H1 (cell line): ENCODE measurements around the gene CENPM. TPM values are rescaled to one million over a fixed set of nuclear protein-coding genes. Genes with fewer than 3 reads are reported as not detected.
A peak's percentile ranks its signal among the peaks of the same experiment; 100 is the strongest.

Source experiments
- CTCF ChIA-PET: fragments of 300-600 bp; sonication (Branson Sonifier 250); formaldehyde crosslinking; loops from one replicate; lab custom pipeline; 2021; ENCODE audit not compliant: partially characterized antibody; lab: Charles Lee
- POLR2A ChIA-PET: fragments of 300-600 bp; sonication (Branson Sonifier 250); formaldehyde crosslinking; loops from one replicate; lab custom pipeline; 2021; ENCODE audit warnings: inconsistent platforms; ENCODE audit not compliant: partially characterized antibody; lab: Charles Lee
- DNase-seq, 2 experiments: peaks; one replicate each; pipeline versions ENCODE4 v3.0.0 to v3.0.0-alpha.2; 2010 to 2022; ENCODE audit warnings: low spot score in 2 of 2, low read depth in 1 of 2, mixed read lengths in 1 of 2
- FAIRE-seq: peaks from 2 replicates; lab custom pipeline; 2011; peaks lifted over from hg19 to GRCh38; lab: Jason Lieb, UNC
- H2AFZ ChIP-seq: 2 replicates; pipeline ENCODE4 v1.8.1; 2012; ENCODE audit warnings: low read length, inconsistent platforms
- H2AK5ac ChIP-seq: 2 replicates; pipeline ENCODE4 v1.6.1; 2013; ENCODE audit warnings: low read depth, low read length
- H2BK120ac ChIP-seq: replicated peaks from 2 replicates; pipeline ENCODE3; 2013; ENCODE audit warnings: low read depth, low read length, inconsistent platforms
- H2BK12ac ChIP-seq: 2 replicates; pipeline ENCODE4 v1.6.1; 2013; ENCODE audit warnings: low read depth, low read length
- H2BK15ac ChIP-seq: 2 replicates; pipeline ENCODE4 v1.6.1; 2013; ENCODE audit warnings: low read length
- H2BK20ac ChIP-seq: 2 replicates; pipeline ENCODE4 v1.6.1; 2013; ENCODE audit warnings: low read length
- H2BK5ac ChIP-seq: 2 replicates; pipeline ENCODE4 v1.6.1; 2013; ENCODE audit warnings: low read depth, low read length
- H3K14ac ChIP-seq: 2 replicates; pipeline ENCODE4 v1.6.1; 2013; ENCODE audit warnings: inconsistent platforms; ENCODE audit not compliant: insufficient read length
- H3K18ac ChIP-seq: 2 replicates; pipeline ENCODE4 v1.6.1; 2013; ENCODE audit warnings: low read length; ENCODE audit errors: extremely low read depth
- H3K23ac ChIP-seq: 2 replicates; pipeline ENCODE4 v1.6.1; 2013; ENCODE audit warnings: inconsistent platforms; ENCODE audit not compliant: insufficient read length
- H3K23me2 ChIP-seq: 2 replicates; pipeline ENCODE4 v1.6.1; 2013; ENCODE audit warnings: low read depth, low read length
- H3K27ac ChIP-seq: 2 replicates; pipeline ENCODE4 v1.6.1; 2011; ENCODE audit warnings: low read depth, low read length, inconsistent platforms
- H3K27me3 ChIP-seq, 4 experiments: replicated peaks in 1 of 4; 1 replicate in 1 of 4; 2 replicates in 3 of 4; pipeline versions ENCODE4 v1.6.1 to v1.8.1; 2011 to 2013; ENCODE audit warnings: low read length in 3 of 4, mild to moderate bottlenecking in 3 of 4, inconsistent platforms in 2 of 4, mixed read lengths in 2 of 4, moderate library complexity in 1 of 4; ENCODE audit not compliant: control insufficient read depth in 3 of 4, insufficient read depth in 3 of 4; ENCODE audit errors: extremely low read depth in 1 of 4
- H3K36me3 ChIP-seq, 4 experiments: 2 replicates each; pipeline versions ENCODE4 v1.6.1 to v1.8.1; 2011 to 2013; ENCODE audit warnings: mild to moderate bottlenecking in 4 of 4, low read length in 3 of 4, moderate library complexity in 2 of 4, control low read depth in 1 of 4, inconsistent platforms in 1 of 4; ENCODE audit not compliant: insufficient read depth in 4 of 4, control insufficient read depth in 2 of 4
- H3K4ac ChIP-seq: replicated peaks from 2 replicates; pipeline ENCODE3; 2013; ENCODE audit warnings: low read length, low read depth, mixed read lengths, inconsistent platforms; ENCODE audit not compliant: insufficient read length
- H3K4me1 ChIP-seq, 4 experiments: replicated peaks in 1 of 4; 1 replicate in 1 of 4; 2 replicates in 3 of 4; pipeline versions ENCODE4 v1.6.1 to v1.8.1; 2011 to 2013; ENCODE audit warnings: low read length in 3 of 4, inconsistent platforms in 2 of 4, mixed read lengths in 1 of 4; ENCODE audit not compliant: insufficient read depth in 4 of 4, control insufficient read depth in 3 of 4
- H3K4me2 ChIP-seq, 2 experiments: 2 replicates each; pipeline versions ENCODE4 v1.6.1 to v1.8.1; 2011 to 2013; ENCODE audit warnings: low read depth in 2 of 2, low read length in 2 of 2, control low read depth in 1 of 2, inconsistent platforms in 1 of 2, mild to moderate bottlenecking in 1 of 2; ENCODE audit not compliant: insufficient read depth in 1 of 2
- H3K4me3 ChIP-seq, 4 experiments: fragments of 200-600, 300-600 bp in 1 of 4; sonication (generic), shearing (Covaris generic), sonication (Bioruptor Twin) in 1 of 4; 2 replicates each; pipeline versions ENCODE4 v1.5.1 to v1.8.1; 2011 to 2016; ENCODE audit warnings: low read length in 4 of 4, low read depth in 3 of 4, control low read depth in 2 of 4, inconsistent platforms in 2 of 4, mild to moderate bottlenecking in 2 of 4, mixed read lengths in 1 of 4, moderate library complexity in 1 of 4; ENCODE audit not compliant: insufficient read depth in 2 of 4; ENCODE audit errors: extremely low read depth in 1 of 4
- H3K56ac ChIP-seq: replicated peaks from 2 replicates; pipeline ENCODE3; 2013; ENCODE audit warnings: low read depth, mild to moderate bottlenecking, mixed read lengths, low read length, inconsistent platforms; ENCODE audit not compliant: insufficient read length
- H3K79me1 ChIP-seq: 2 replicates; pipeline ENCODE4 v1.6.1; 2013; ENCODE audit warnings: low read depth, low read length, control low read depth
- H3K79me2 ChIP-seq, 2 experiments: 2 replicates each; pipeline versions ENCODE4 v1.6.1 to v1.8.1; 2012 to 2013; ENCODE audit warnings: low read length in 2 of 2, mild to moderate bottlenecking in 2 of 2, inconsistent platforms in 1 of 2; ENCODE audit not compliant: insufficient read depth in 2 of 2, control insufficient read depth in 1 of 2
- H3K9ac ChIP-seq, 4 experiments: replicated peaks in 1 of 4; 1 replicate in 1 of 4; 2 replicates in 3 of 4; pipeline versions ENCODE4 v1.6.1 to v1.8.1; 2011 to 2013; ENCODE audit warnings: low read depth in 3 of 4, low read length in 3 of 4, control low read depth in 2 of 4, mild to moderate bottlenecking in 2 of 4, moderate library complexity in 2 of 4, inconsistent platforms in 1 of 4; ENCODE audit errors: extremely low read depth in 1 of 4
- H3K9me3 ChIP-seq, 2 experiments: 2 replicates each; pipeline versions ENCODE4 v1.6.1 to v1.8.1; 2012 to 2013; ENCODE audit warnings: mild to moderate bottlenecking in 2 of 2, moderate library complexity in 2 of 2, control low read depth in 1 of 2, inconsistent platforms in 1 of 2, low read depth in 1 of 2, low read length in 1 of 2, mixed read lengths in 1 of 2; ENCODE audit not compliant: insufficient read depth in 2 of 2
- H4K20me1 ChIP-seq, 2 experiments: replicated peaks in 1 of 2; 2 replicates each; pipeline versions ENCODE3 to v1.8.1; 2011 to 2013; ENCODE audit warnings: inconsistent platforms in 2 of 2, low read length in 2 of 2, mild to moderate bottlenecking in 1 of 2; ENCODE audit not compliant: insufficient read depth in 2 of 2, control insufficient read depth in 1 of 2
- H4K5ac ChIP-seq: 2 replicates; pipeline ENCODE4 v1.6.1; 2013; ENCODE audit warnings: low read length, low read depth, mixed read lengths, inconsistent platforms; ENCODE audit not compliant: insufficient read length
- H4K8ac ChIP-seq: 2 replicates; pipeline ENCODE4 v1.8.0; 2013; ENCODE audit warnings: mild to moderate bottlenecking, moderate library complexity, low read length, inconsistent platforms; ENCODE audit not compliant: insufficient read depth; ENCODE audit errors: extremely low read depth
- H4K91ac ChIP-seq: replicated peaks from 2 replicates; pipeline ENCODE3; 2013; ENCODE audit warnings: low read length, mixed read lengths, inconsistent platforms; ENCODE audit not compliant: insufficient read length
- KDM4A ChIP-seq: IDR thresholded peaks from one replicate; pipeline ENCODE4 v1.7.1; 2012; ENCODE audit warnings: low read depth, mild to moderate bottlenecking, moderate library complexity, low read length, inconsistent platforms; ENCODE audit not compliant: severe bottlenecking
- ZNF274 ChIP-seq: IDR thresholded peaks from 2 replicates; pipeline ENCODE4 v1.7.0; 2012; ENCODE audit warnings: low read length, borderline replicate concordance; ENCODE audit errors: extremely low read depth
- WGBS, 2 experiments: shearing (Covaris generic) in 1 of 2; methylation state at CpG; one replicate each; pipeline versions ENCODE4 v1.1.6 to v1.1.7; 2013 to 2015; ENCODE audit warnings: low lambda C conversion rate in 2 of 2, mixed read lengths in 2 of 2, inconsistent platforms in 1 of 2, low coverage in 1 of 2, missing lambda C conversion rate in 1 of 2; ENCODE audit not compliant: insufficient replicate concordance in 2 of 2, insufficient coverage in 1 of 2, insufficient read length in 1 of 2; ENCODE audit errors: extremely low coverage in 1 of 2, missing lambda C conversion rate in 1 of 2; 5-methylcytosine and 5-hydroxymethylcytosine counted together
- polyA plus RNA-seq, 7 experiments: library from polyadenylated mRNA; depleted of rRNA in 3 of 7; stranded (reverse) in 5 of 7; unstranded in 2 of 7; fragments of >200 nt in 5 of 7; fragments of 200-250 nt in 2 of 7; gene quantifications; 1 replicate in 5 of 7; 2 replicates in 1 of 7; 4 replicates in 1 of 7; pipeline versions ENCODE4 v1.2.1 to v1.2.3, GENCODE V29; 2011 to 2013; ENCODE audit warnings: missing spikeins in 2 of 7, mixed read lengths in 2 of 7
- total RNA-seq: library from RNA; stranded (reverse); fragmentation: NEBNext Ultra II Directional; extraction: Animal tissue kit (Norgen Biotek cat#: 25700); gene quantifications from 2 replicates; pipeline ENCODE4 v1.2.1, GENCODE V29; 2021

The CENPM gene
- total and polyA plus RNA-seq, 2 of the 8 experiments (the other 6 are each of a cell fraction or from before 2014, with no cell fraction given) = 32.0 to 80.4 TPM

GRCh38 chr22:41920271-41920976, 26.5 kb downstream of the CENPM start:
- no peak for FAIRE-seq

More at GRCh38 chr22:41920271-41920976, 26.5 kb downstream of the CENPM start:
- H3K56ac ChIP-seq = no peak overlapping the region
- no peak overlapping the region for H2BK12ac ChIP-seq
- WGBS, 2 experiments = 47% methylated on average over 17 of the region's 21 CpGs; no CpG with 5 or more reads in 1 of the 2 experiments
- peaks cover 0 to 16% (median 10%) of the 10 kb centered on the region in 4 experiments; a peak in 6 of 7 replicates for H3K4me1 ChIP-seq
- no peak overlapping the region for H2BK20ac ChIP-seq
- peak overlapping the region; percentile 22 to 67 (median 34); a peak in 7 of 8 replicates for H3K4me3 ChIP-seq
- no peaks in the 10 kb centered on the region for H3K9me3 ChIP-seq
- no peak overlapping the region; the same call in 1 of the 2 replicates for H4K8ac ChIP-seq
- H3K18ac ChIP-seq = peak overlapping the region; percentile 71; the same call in 1 of the 2 replicates
- H3K23ac ChIP-seq = no peak overlapping the region
- no peaks in the 10 kb centered on the region for H3K36me3 ChIP-seq
- H3K27me3 ChIP-seq = peaks cover 30 to 81% (median 70%) of the 10 kb centered on the region in 4 experiments
- CTCF ChIA-PET = interaction anchor here (1.2 kb wide), 1 partner anchor 20 kb away, joined by 3 read pairs; no protein-coding TSS in a partner anchor
- no peak overlapping the region for H4K91ac ChIP-seq
- H2BK15ac ChIP-seq = no peak overlapping the region
- H3K4me2 ChIP-seq = peak overlapping the region; percentile 69 to 86
- peak overlapping the region; percentile 26 for H4K5ac ChIP-seq
- POLR2A ChIA-PET = interaction anchor here (1.0 to 3.4 kb wide), 7 partner anchors 9 to 120 kb away, joined by 3 to 19 read pairs (median 10); partner anchors contain the start of genes CCDC134 and CENPM
- no peak for DNase-seq
- peaks cover 0 to 12% of the 10 kb centered on the region in 2 experiments for H4K20me1 ChIP-seq
- no peaks in the 10 kb centered on the region for H3K79me2 ChIP-seq
- no peak overlapping the region for H3K27ac ChIP-seq
- H2BK120ac ChIP-seq = no peak overlapping the region
- peak overlapping the region; percentile 28; the same call in 1 of the 2 replicates for H2AFZ ChIP-seq
- no peak overlapping the region for H3K9ac ChIP-seq
- no peak overlapping the region for H3K14ac ChIP-seq
- TF ChIP-seq KDM4A (peak; percentile 2), ZNF274 (no peak)
- no peaks in the 10 kb centered on the region for H3K79me1 ChIP-seq
- H3K23me2 ChIP-seq = peaks cover 4% of the 10 kb centered on the region; the same call in 1 of the 2 replicates
- H3K4ac ChIP-seq = no peak overlapping the region
- no peak overlapping the region for H2BK5ac ChIP-seq
- H2AK5ac ChIP-seq = no peak overlapping the region
